ENCODE results near the gene ATP4B. TPM values are rescaled to one million over a fixed set of nuclear protein-coding genes. Genes with fewer than 3 reads are reported as not detected.
"Not testable (repeated sequence)": the region's sequence is repeated elsewhere in the genome, so short reads cannot be mapped to it uniquely, and the experiment has no call there.

Gene ATP4B
- total RNA-seq, 1 experiment from 2014 or later: not detected

DNA sequence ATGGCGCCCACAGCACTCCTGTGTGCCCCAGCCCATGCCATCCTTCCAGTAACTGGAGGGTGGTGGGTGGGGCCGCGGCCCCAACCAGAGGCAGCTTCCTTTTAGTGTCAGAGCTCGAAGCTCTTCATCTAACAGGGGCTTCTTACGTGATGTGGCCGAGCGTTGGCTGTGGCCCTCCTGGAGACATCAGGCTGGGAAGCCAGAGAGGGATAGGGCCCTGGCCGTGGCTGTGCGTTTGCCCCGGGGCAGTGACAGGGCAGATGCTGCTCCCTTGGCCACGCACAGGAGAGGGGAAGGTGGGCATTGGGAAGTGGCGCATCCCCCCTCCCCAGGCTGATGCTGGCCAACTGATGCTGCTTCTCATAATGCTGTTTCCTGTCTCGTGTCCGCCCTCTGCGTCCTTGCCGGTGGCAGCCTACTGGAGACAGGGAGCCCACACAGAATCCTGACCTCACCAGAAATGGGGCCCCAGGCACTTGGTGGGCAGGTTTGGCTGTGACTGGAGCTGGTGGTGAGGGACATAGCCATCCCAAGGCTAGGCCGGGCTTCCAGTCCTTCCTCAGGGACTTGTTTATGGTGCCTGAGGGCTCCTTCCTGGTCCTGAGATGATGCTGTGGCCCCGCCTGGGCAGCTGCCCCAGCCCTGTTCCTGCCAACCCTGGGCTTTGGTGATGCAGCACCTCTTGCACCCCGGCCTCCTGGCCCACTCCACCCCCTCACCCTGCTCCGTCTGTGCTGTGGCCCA, 34.3 kb downstream of the ATP4B start:
- POLR2A ChIA-PET (ENCODE audit: unreplicated experiment): no interaction called here
- CTCF ChIA-PET: no interaction called here
- H3K4me2 ChIP-seq (ENCODE audit: low read length): no peak overlapping the region
- intact Hi-C loops (cut with micrococcal nuclease): no loop called here
- no peak for TF ChIP-seq EZH2 (IDR thresholded peaks at IDR 0.05; ENCODE audit: low read length, unreplicated experiment)
- H3K27ac ChIP-seq (ENCODE audit: low read length): no peak overlapping the region
- H3K4me1 ChIP-seq (ENCODE audit: insufficient read depth, low read length): no peaks in the 10 kb centered on the region
- H3F3A ChIP-seq (ENCODE audit: low read length, unreplicated experiment): no peaks in the 10 kb centered on the region
- H4K20me1 ChIP-seq (ENCODE audit: low read length): no peaks in the 10 kb centered on the region
- H2AFZ ChIP-seq (ENCODE audit: low read length): no peak overlapping the region
- no peaks in the 10 kb centered on the region for H3K9me2 ChIP-seq (replicated peaks; ENCODE audit: low read length)
- ATAC-seq (no peak), DNase-seq (no peak)
- no peak overlapping the region for H3K9ac ChIP-seq (ENCODE audit: low read length)
- H3K36me3 ChIP-seq (ENCODE audit: low read depth, low read length): peaks cover 19% of the 10 kb centered on the region; the same call in 1 of the 2 replicates
- H3K4me3 ChIP-seq (ENCODE audit: low read length): no peak overlapping the region
- peaks cover 51% of the 10 kb centered on the region for H3K79me2 ChIP-seq (ENCODE audit: low read length)
- H3K27me3 ChIP-seq (ENCODE audit: low read length): no peaks in the 10 kb centered on the region
- no peaks in the 10 kb centered on the region for H3K9me3 ChIP-seq (ENCODE audit: low read length)
- BruUV-seq (replicated peaks): no TSS peak

DNA sequence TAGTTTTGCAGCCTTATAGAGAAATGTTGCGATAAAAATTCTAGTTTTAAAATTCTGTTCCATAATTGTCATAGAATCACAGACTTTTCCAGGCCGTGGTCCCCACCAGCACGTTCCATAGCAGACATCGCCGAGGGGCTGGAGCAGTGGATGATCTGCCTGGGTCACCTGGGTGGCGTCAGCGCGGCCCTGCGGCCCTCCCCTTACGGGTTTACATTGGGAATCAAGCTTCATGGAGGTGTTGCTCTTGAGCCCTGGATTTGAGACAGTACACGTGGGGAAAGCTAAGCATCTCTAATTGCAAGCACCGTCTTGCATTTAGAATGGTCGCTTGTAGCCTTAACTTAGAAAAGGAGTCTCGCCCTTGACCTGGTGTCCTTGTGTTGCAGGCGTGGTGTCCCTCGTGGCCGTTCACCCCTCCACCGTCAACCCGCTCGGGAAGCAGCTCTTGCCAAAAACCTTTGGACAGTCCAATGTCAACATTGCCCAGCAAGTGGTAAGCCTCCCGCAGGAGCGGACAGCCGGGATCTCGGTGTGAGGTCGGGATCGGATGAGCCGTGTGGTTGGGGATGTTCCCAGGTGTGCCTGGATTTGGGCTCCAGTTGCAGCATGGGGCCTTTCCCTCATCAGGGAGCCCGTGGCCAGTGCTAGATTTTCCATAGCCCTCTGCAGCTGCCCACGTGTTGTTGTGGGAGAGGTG, 35.1 kb downstream of the ATP4B start:
- no peak overlapping the region for H3K4me2 ChIP-seq (ENCODE audit: low read length)
- no peaks in the 10 kb centered on the region for H3K9me2 ChIP-seq (replicated peaks; ENCODE audit: low read length)
- no peaks in the 10 kb centered on the region for H3K4me1 ChIP-seq (ENCODE audit: insufficient read depth, low read length)
- H3F3A ChIP-seq (ENCODE audit: low read length, unreplicated experiment): no peaks in the 10 kb centered on the region
- H3K9me3 ChIP-seq (ENCODE audit: low read length): no peaks in the 10 kb centered on the region
- no peak overlapping the region for H3K9ac ChIP-seq (ENCODE audit: low read length)
- no peak for DNase-seq
- intact Hi-C loops (cut with micrococcal nuclease): no loop called here
- ATAC-seq: no peak
- no peak overlapping the region for H2AFZ ChIP-seq (ENCODE audit: low read length)
- TF ChIP-seq EZH2 (IDR thresholded peaks at IDR 0.05; ENCODE audit: low read length, unreplicated experiment) (no peak), EZH2phosphoT487 (IDR thresholded peaks at IDR 0.05; ENCODE audit: borderline replicate concordance, low read length) (no peak)
- TF ChIP-seq, protein P1, sequence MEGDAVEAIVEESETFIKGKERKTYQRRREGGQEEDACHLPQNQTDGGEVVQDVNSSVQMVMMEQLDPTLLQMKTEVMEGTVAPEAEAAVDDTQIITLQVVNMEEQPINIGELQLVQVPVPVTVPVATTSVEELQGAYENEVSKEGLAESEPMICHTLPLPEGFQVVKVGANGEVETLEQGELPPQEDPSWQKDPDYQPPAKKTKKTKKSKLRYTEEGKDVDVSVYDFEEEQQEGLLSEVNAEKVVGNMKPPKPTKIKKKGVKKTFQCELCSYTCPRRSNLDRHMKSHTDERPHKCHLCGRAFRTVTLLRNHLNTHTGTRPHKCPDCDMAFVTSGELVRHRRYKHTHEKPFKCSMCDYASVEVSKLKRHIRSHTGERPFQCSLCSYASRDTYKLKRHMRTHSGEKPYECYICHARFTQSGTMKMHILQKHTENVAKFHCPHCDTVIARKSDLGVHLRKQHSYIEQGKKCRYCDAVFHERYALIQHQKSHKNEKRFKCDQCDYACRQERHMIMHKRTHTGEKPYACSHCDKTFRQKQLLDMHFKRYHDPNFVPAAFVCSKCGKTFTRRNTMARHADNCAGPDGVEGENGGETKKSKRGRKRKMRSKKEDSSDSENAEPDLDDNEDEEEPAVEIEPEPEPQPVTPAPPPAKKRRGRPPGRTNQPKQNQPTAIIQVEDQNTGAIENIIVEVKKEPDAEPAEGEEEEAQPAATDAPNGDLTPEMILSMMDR (conservative IDR thresholded peaks at IDR 0.05; ENCODE audit: low read depth, low read length): no peak
- H3K36me3 ChIP-seq (ENCODE audit: low read depth, low read length): peaks cover 19% of the 10 kb centered on the region; the same call in 1 of the 2 replicates
- peaks cover 52% of the 10 kb centered on the region for H3K79me2 ChIP-seq (ENCODE audit: low read length)
- H3K27me3 ChIP-seq (ENCODE audit: low read length): no peaks in the 10 kb centered on the region
- no peaks in the 10 kb centered on the region for H4K20me1 ChIP-seq (ENCODE audit: low read length)
- H3K4me3 ChIP-seq (ENCODE audit: low read length): no peak overlapping the region
- no TSS peak for BruUV-seq (replicated peaks)
- no peak overlapping the region for H3K27ac ChIP-seq (ENCODE audit: low read length)
- ChIA-PET CTCF (no interaction called here), POLR2A (ENCODE audit: unreplicated experiment) (no interaction called here)

DNA sequence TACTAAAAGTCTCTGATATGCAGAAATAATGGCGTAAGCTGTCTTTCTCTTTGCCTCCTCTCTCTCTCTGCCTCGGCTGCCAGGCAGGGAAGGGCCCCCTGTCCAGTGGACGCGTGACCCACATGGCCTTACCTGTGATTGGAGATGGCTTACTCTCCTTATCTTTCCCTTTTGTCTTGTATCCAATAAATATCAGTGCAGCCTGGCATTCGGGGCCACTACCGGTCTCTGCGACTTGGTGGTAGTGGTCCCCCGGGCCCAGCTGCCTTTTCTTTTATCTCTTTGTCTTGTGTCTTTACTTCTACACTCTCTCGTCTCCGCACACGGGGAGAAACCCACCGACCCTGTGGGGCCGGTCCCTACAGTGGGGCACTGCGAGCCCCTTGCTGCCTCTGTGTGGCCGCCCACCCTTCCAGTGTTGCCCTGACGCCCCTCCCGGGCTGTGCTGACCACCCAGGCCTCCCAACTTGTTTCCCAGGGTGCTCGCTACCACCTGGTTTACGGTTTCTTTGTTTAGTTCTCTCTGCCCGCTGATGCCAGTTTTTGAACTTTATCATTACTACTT, 35.9 kb downstream of the ATP4B start:
- H3K36me3 ChIP-seq (ENCODE audit: low read depth, low read length): peaks cover 19% of the 10 kb centered on the region; the same call in 1 of the 2 replicates
- H3F3A ChIP-seq (ENCODE audit: low read length, unreplicated experiment); H3K27me3 ChIP-seq (ENCODE audit: low read length); DNase-seq; H2AFZ ChIP-seq (ENCODE audit: low read length); H3K4me2 ChIP-seq (ENCODE audit: low read length); intact Hi-C loops (cut with micrococcal nuclease); H3K9me2 ChIP-seq (replicated peaks; ENCODE audit: low read length); H3K4me1 ChIP-seq (ENCODE audit: insufficient read depth, low read length); H3K9me3 ChIP-seq (ENCODE audit: low read length); H3K27ac ChIP-seq (ENCODE audit: low read length); H3K4me3 ChIP-seq (ENCODE audit: low read length); H3K9ac ChIP-seq (ENCODE audit: low read length); BruUV-seq (replicated peaks); POLR2A ChIA-PET (ENCODE audit: unreplicated experiment); H4K20me1 ChIP-seq (ENCODE audit: low read length); CTCF ChIA-PET; ATAC-seq: not testable (repeated sequence)
- peaks cover 53% of the 10 kb centered on the region for H3K79me2 ChIP-seq (ENCODE audit: low read length)
